ENCODE data around the gene ABCC9.

The ABCC9 gene

DNA sequence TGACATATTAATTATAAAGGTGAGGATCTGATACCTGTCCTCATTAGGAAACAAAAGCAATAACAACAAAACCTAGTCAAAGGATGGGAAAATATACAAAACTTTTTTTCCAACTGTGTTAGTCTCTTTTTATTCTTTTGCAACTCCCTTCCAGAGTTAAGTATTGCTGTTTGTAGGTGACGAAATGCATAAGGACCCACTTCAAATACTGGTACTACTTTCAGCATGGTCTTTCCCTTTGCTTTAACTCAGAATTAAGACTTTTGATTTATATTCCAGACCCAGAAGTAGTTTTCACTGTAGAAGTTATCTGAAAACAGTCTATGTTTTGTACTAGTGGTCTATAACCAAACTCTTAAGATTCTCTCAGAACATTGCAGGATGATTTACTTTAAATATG, 34.1 kb upstream of the ABCC9 start:
- no peak overlapping the region for H4K91ac ChIP-seq (ENCODE audit: low read depth, low read length)
- H3K9me3 ChIP-seq (ENCODE audit: insufficient read depth, low read depth, low read length) = no peaks in the 10 kb centered on the region
- no peak overlapping the region for H2BK12ac ChIP-seq (ENCODE audit: low read length)
- H2BK5ac ChIP-seq (ENCODE audit: low read depth, low read length, poor library complexity) = no peak overlapping the region
- no CpG with 5 or more reads among the region's 1 CpG for WGBS (ENCODE audit: extremely low coverage, insufficient coverage, insufficient read length)
- no peak overlapping the region for H3K23ac ChIP-seq (ENCODE audit: low read length)
- H3K36me3 ChIP-seq (ENCODE audit: control insufficient read depth in 1 of 2, insufficient read depth in 2 of 2, low read length in 2 of 2) = no peaks in the 10 kb centered on the region
- H3K27ac ChIP-seq (ENCODE audit: low read depth, low read length) = no peak overlapping the region
- peaks cover 0 to 2% of the 10 kb centered on the region in 2 experiments for H3K4me1 ChIP-seq (ENCODE audit: control insufficient read depth in 1 of 2, insufficient read depth in 2 of 2, low read length in 2 of 2)
- H3K4ac ChIP-seq (ENCODE audit: low read depth, low read length) = no peak overlapping the region
- no peak overlapping the region for H3K18ac ChIP-seq (ENCODE audit: low read length)
- no peak for DNase-seq
- no peak overlapping the region for H3K4me3 ChIP-seq (ENCODE audit: low read depth, low read length)
- no peak overlapping the region for H2AK5ac ChIP-seq (ENCODE audit: low read length)
- H4K8ac ChIP-seq (ENCODE audit: low read depth, low read length) = no peak overlapping the region
- no peak overlapping the region for H3K14ac ChIP-seq (ENCODE audit: low read length)
- H3K4me2 ChIP-seq (ENCODE audit: low read length) = no peak overlapping the region
- H2BK120ac ChIP-seq (ENCODE audit: insufficient read depth, low read length, poor library complexity) = no peak overlapping the region
- H3K27me3 ChIP-seq (ENCODE audit: insufficient read depth, low read length) = no peaks in the 10 kb centered on the region
- H3K79me2 ChIP-seq (ENCODE audit: control insufficient read depth, insufficient read depth, low read length, poor library complexity) = no peaks in the 10 kb centered on the region
- no peak overlapping the region for H3K9ac ChIP-seq (ENCODE audit: low read length)
- H4K12ac ChIP-seq (ENCODE audit: low read depth, low read length) = no peak overlapping the region
- H3K79me1 ChIP-seq (ENCODE audit: low read length) = no peaks in the 10 kb centered on the region
- H2AFZ ChIP-seq (ENCODE audit: insufficient read depth, low read length, poor library complexity) = no peak overlapping the region

DNA sequence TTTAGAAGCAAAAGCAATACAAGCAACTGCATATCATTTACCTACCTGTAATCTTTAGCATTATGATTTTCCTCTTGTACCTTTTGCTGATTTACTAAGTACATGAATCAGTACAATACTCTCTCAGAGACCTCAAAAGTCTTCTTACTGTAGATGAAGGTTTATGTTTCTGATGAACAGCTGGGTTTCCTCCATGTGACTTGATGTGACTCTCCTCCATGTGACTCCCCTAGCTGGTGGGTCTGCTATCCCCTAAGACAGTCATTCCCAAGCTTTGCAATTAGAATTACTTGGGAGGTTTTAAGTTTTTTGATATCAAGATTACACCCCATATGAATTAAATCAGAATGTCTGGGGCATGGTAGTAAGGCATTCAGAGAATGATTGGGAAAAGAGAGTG, 32.0 kb upstream of the ABCC9 start:
- Histone ChIP-seq H3K36me3 (ENCODE audit: control insufficient read depth in 1 of 2, insufficient read depth in 2 of 2, low read length in 2 of 2) (no peaks in the 10 kb centered on the region), H3K14ac (ENCODE audit: low read length) (no peak overlapping the region), H2BK12ac (ENCODE audit: low read length) (no peak overlapping the region), H3K23ac (ENCODE audit: low read length) (no peak overlapping the region), H3K9ac (ENCODE audit: low read length) (no peak overlapping the region), H2BK5ac (ENCODE audit: low read depth, low read length, poor library complexity) (no peak overlapping the region), H3K27ac (ENCODE audit: low read depth, low read length) (no peak overlapping the region), H4K8ac (ENCODE audit: low read depth, low read length) (no peak overlapping the region), H3K4ac (ENCODE audit: low read depth, low read length) (no peak overlapping the region), H3K4me3 (ENCODE audit: low read depth, low read length) (no peak overlapping the region), H4K91ac (ENCODE audit: low read depth, low read length) (no peak overlapping the region), H3K27me3 (ENCODE audit: insufficient read depth, low read length) (no peaks in the 10 kb centered on the region), H3K79me1 (ENCODE audit: low read length) (no peaks in the 10 kb centered on the region), H3K9me3 (ENCODE audit: insufficient read depth, low read depth, low read length) (no peaks in the 10 kb centered on the region), H3K4me1 (ENCODE audit: control insufficient read depth in 1 of 2, insufficient read depth in 2 of 2, low read length in 2 of 2) (peaks cover 0 to 2% of the 10 kb centered on the region in 2 experiments), H2AK5ac (ENCODE audit: low read length) (no peak overlapping the region), H2AFZ (ENCODE audit: insufficient read depth, low read length, poor library complexity) (no peak overlapping the region), H2BK120ac (ENCODE audit: insufficient read depth, low read length, poor library complexity) (no peak overlapping the region), H3K4me2 (ENCODE audit: low read length) (no peak overlapping the region), H3K18ac (ENCODE audit: low read length) (no peak overlapping the region), H4K12ac (ENCODE audit: low read depth, low read length) (no peak overlapping the region), H3K79me2 (ENCODE audit: control insufficient read depth, insufficient read depth, low read length, poor library complexity) (no peaks in the 10 kb centered on the region)
- no peak for DNase-seq

DNA sequence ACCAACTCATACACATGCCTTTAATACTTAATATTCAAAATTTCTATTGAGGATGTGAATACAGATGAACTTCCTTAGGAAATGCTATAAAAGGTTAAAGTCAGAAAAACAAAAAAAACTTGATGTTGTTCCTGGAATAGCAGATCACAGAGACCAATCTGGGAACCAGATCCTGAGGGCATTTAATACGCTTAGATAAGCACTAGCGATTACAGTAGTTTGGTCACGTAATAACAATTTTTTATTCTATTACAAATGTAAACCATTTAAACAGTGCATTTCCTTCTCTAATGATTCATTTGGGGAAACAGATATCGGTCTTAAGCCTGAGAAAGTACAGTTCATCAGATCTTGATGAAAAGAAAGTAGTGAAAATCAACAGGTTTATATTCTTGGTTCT, 30.8 kb upstream of the ABCC9 start:
- no peak overlapping the region for H2BK5ac ChIP-seq (ENCODE audit: low read depth, low read length, poor library complexity)
- H3K4me1 ChIP-seq (ENCODE audit: control insufficient read depth in 1 of 2, insufficient read depth in 2 of 2, low read length in 2 of 2) = peaks cover 0 to 2% of the 10 kb centered on the region in 2 experiments
- no CpG with 5 or more reads among the region's 4 CpGs for WGBS (ENCODE audit: extremely low coverage, insufficient coverage, insufficient read length)
- no peak for DNase-seq
- no peak overlapping the region for H2BK12ac ChIP-seq (ENCODE audit: low read length)
- no peaks in the 10 kb centered on the region for H3K79me2 ChIP-seq (ENCODE audit: control insufficient read depth, insufficient read depth, low read length, poor library complexity)
- H3K18ac ChIP-seq (ENCODE audit: low read length) = no peak overlapping the region
- no peak overlapping the region for H3K23ac ChIP-seq (ENCODE audit: low read length)
- H3K27ac ChIP-seq (ENCODE audit: low read depth, low read length) = no peak overlapping the region
- H3K4me3 ChIP-seq (ENCODE audit: low read depth, low read length) = no peak overlapping the region
- H3K9me3 ChIP-seq (ENCODE audit: insufficient read depth, low read depth, low read length) = no peaks in the 10 kb centered on the region
- no peak overlapping the region for H2AK5ac ChIP-seq (ENCODE audit: low read length)
- no peak overlapping the region for H2AFZ ChIP-seq (ENCODE audit: insufficient read depth, low read length, poor library complexity)
- H3K36me3 ChIP-seq (ENCODE audit: control insufficient read depth in 1 of 2, insufficient read depth in 2 of 2, low read length in 2 of 2) = no peaks in the 10 kb centered on the region
- no peaks in the 10 kb centered on the region for H3K27me3 ChIP-seq (ENCODE audit: insufficient read depth, low read length)
- H3K14ac ChIP-seq (ENCODE audit: low read length) = no peak overlapping the region
- no peaks in the 10 kb centered on the region for H3K79me1 ChIP-seq (ENCODE audit: low read length)
- H3K9ac ChIP-seq (ENCODE audit: low read length) = no peak overlapping the region
- no peak overlapping the region for H4K91ac ChIP-seq (ENCODE audit: low read depth, low read length)
- no peak overlapping the region for H4K8ac ChIP-seq (ENCODE audit: low read depth, low read length)
- no peak overlapping the region for H4K12ac ChIP-seq (ENCODE audit: low read depth, low read length)
- H3K4me2 ChIP-seq (ENCODE audit: low read length) = no peak overlapping the region
- no peak overlapping the region for H3K4ac ChIP-seq (ENCODE audit: low read depth, low read length)
- no peak overlapping the region for H2BK120ac ChIP-seq (ENCODE audit: insufficient read depth, low read length, poor library complexity)

DNA sequence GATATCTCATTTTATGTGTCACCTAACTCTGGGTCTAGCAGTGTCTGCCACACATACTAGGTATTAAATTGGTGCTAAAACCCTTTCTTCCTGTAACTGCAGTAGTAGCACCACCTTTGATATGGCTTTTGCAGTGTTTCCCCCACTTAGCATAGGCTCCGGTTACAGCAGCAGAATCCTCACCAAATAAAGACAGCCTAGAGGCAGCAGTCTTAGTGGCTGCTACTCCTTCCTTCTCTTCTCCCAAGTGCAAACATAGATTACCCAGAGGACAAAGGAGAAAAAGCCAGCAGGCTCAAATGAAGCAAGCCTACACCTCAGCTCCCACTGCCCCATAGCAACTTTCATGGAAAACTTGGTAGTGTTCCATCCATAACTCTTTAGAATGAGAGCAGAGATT, 30.1 kb upstream of the ABCC9 start:
- H2BK120ac ChIP-seq (ENCODE audit: insufficient read depth, low read length, poor library complexity) = no peak overlapping the region
- no peak overlapping the region for H3K14ac ChIP-seq (ENCODE audit: low read length)
- H2BK5ac ChIP-seq (ENCODE audit: low read depth, low read length, poor library complexity) = no peak overlapping the region
- no peaks in the 10 kb centered on the region for H3K9me3 ChIP-seq (ENCODE audit: insufficient read depth, low read depth, low read length)
- H4K8ac ChIP-seq (ENCODE audit: low read depth, low read length) = no peak overlapping the region
- no peak overlapping the region for H3K23ac ChIP-seq (ENCODE audit: low read length)
- H2AK5ac ChIP-seq (ENCODE audit: low read length) = no peak overlapping the region
- no CpG with 5 or more reads among the region's 1 CpG for WGBS (ENCODE audit: extremely low coverage, insufficient coverage, insufficient read length)
- no peak overlapping the region for H3K9ac ChIP-seq (ENCODE audit: low read length)
- no peaks in the 10 kb centered on the region for H3K27me3 ChIP-seq (ENCODE audit: insufficient read depth, low read length)
- H3K36me3 ChIP-seq (ENCODE audit: control insufficient read depth in 1 of 2, insufficient read depth in 2 of 2, low read length in 2 of 2) = no peaks in the 10 kb centered on the region
- H3K4ac ChIP-seq (ENCODE audit: low read depth, low read length) = no peak overlapping the region
- no peaks in the 10 kb centered on the region for H3K79me1 ChIP-seq (ENCODE audit: low read length)
- no peak overlapping the region for H3K27ac ChIP-seq (ENCODE audit: low read depth, low read length)
- H3K79me2 ChIP-seq (ENCODE audit: control insufficient read depth, insufficient read depth, low read length, poor library complexity) = no peaks in the 10 kb centered on the region
- H3K4me3 ChIP-seq (ENCODE audit: low read depth, low read length) = no peak overlapping the region
- no peak overlapping the region for H3K18ac ChIP-seq (ENCODE audit: low read length)
- DNase-seq = no peak
- H4K91ac ChIP-seq (ENCODE audit: low read depth, low read length) = no peak overlapping the region
- no peak overlapping the region for H3K4me2 ChIP-seq (ENCODE audit: low read length)
- H2AFZ ChIP-seq (ENCODE audit: insufficient read depth, low read length, poor library complexity) = no peak overlapping the region
- H3K4me1 ChIP-seq (ENCODE audit: control insufficient read depth in 1 of 2, insufficient read depth in 2 of 2, low read length in 2 of 2) = peaks cover 0 to 2% of the 10 kb centered on the region in 2 experiments
- H2BK12ac ChIP-seq (ENCODE audit: low read length) = no peak overlapping the region
- H4K12ac ChIP-seq (ENCODE audit: low read depth, low read length) = no peak overlapping the region
